Measurements from ENCODE around the gene GCDH. TPM values are rescaled to one million over a fixed set of nuclear protein-coding genes. Genes with fewer than 3 reads are reported as not detected.

The GCDH gene
- total and polyA plus RNA-seq, 8 donors, result 6.3 to 27.1 (median 15.4) TPM

DNA sequence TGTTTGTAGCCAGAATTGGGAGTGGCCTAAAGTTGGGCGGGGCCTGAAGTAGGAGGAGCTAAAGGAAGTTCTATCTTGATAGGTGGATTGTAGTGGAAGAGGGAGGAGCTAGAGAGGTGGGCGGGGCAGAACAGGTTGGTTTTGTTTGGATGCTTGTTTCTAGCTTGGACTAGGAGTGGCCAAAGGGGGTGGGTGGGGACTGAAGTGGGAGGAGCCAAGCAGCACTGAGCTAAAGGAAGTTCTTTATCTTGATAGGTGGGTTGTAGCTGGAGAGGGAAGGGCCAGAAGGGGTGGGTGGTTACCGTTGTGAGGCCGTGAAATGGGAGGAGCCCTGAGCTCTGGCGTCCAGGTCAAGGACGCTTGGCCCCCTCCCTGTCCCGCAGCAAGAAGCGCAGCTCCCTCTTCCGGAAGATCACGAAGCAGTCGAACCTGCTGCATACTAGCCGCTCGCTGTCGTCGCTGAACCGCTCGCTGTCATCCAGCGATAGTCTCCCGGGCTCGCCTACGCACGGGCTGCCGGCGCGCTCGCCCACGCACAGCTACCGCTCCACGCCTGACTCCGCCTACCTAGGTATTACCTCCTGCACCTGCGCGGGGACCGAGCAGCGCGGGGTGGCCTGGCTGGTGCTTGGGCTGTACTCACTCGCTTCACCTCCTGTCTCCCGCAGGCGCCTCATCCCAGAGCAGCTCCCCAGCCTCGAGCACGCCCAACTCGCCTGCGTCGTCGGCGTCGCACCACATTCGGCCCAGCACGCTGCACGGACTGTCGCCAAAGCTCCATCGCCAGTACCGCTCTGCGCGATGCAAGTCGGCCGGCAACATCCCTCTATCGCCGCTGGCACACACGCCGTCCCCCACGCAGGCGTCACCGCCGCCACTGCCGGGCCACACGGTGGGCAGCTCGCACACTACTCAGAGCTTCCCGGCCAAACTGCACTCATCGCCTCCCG is 17.7 kb upstream of the GCDH start:
- ATAC-seq (peak; percentile 62 to 88 (median 80)), FAIRE-seq (no peak), DNase-seq (peak in 4 of 6 donors; percentile 51 to 79 (median 66))
- intact Hi-C loops (cut with DNase I), result no loop called here
- Histone ChIP-seq H3K27me3 (no peaks in the 10 kb centered on the region), H3K36me3 (peaks cover 0 to 5% (median 0%) of the 10 kb centered on the region in 3 donors), H3K4me3 (peak overlapping the region in 1 of 4 donors; percentile 32), H3K4me1 (no peaks in the 10 kb centered on the region), H3K27ac (no peak overlapping the region), H3K9me3 (no peaks in the 10 kb centered on the region)
- WGBS, 2 donors, result 41 to 61% methylated on average over 69 to 70 of the region's 70 CpGs
- TF ChIP-seq, protein P1, sequence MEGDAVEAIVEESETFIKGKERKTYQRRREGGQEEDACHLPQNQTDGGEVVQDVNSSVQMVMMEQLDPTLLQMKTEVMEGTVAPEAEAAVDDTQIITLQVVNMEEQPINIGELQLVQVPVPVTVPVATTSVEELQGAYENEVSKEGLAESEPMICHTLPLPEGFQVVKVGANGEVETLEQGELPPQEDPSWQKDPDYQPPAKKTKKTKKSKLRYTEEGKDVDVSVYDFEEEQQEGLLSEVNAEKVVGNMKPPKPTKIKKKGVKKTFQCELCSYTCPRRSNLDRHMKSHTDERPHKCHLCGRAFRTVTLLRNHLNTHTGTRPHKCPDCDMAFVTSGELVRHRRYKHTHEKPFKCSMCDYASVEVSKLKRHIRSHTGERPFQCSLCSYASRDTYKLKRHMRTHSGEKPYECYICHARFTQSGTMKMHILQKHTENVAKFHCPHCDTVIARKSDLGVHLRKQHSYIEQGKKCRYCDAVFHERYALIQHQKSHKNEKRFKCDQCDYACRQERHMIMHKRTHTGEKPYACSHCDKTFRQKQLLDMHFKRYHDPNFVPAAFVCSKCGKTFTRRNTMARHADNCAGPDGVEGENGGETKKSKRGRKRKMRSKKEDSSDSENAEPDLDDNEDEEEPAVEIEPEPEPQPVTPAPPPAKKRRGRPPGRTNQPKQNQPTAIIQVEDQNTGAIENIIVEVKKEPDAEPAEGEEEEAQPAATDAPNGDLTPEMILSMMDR (IDR thresholded peaks at IDR 0.05), result no peak

DNA sequence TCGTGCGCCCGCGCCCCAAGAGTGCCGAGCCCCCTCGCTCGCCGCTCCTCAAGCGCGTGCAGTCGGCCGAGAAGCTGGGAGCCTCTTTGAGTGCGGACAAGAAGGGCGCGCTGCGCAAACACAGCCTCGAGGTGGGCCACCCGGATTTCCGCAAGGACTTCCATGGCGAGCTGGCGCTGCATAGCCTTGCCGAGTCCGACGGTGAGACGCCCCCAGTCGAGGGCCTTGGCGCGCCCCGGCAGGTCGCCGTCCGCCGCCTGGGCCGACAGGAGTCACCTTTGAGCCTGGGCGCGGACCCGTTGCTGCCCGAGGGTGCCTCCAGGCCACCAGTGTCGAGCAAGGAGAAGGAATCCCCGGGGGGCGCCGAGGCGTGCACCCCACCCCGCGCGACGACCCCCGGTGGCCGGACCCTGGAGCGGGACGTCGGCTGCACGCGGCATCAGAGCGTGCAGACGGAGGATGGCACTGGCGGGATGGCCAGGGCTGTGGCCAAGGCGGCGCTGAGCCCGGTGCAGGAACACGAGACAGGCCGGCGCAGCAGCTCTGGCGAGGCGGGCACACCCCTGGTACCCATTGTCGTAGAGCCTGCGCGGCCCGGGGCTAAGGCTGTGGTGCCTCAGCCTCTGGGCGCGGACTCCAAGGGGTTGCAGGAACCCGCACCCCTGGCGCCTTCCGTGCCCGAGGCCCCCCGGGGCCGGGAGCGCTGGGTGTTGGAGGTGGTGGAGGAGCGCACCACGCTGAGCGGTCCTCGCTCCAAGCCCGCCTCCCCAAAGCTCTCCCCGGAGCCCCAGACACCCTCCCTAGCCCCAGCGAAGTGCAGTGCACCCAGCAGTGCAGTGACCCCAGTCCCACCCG is 16.8 kb upstream of the GCDH start:
- peaks cover 0 to 8% (median 0%) of the 10 kb centered on the region in 3 donors for H3K36me3 ChIP-seq

DNA sequence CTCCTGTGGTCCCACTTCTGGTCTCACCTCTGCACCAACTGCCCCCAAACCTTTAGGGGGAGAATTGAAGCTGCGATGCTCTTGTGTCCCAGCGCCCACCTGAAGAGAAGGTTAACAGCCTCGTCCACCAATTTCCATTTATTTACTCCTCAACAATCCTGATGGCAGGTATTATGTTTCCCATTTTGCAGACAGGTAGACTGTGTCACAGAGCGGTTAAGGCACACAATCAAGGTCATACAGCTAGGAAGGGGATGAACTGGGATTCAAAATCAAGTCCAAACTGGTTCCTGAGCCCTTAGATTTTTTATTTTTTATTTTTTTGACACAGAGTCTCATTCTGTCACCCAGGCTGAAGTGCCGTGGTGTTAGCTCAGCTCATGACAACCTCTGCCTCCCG is 15.9 kb upstream of the GCDH start:
- Histone ChIP-seq H3K27me3 (no peaks in the 10 kb centered on the region), H3K4me1 (no peaks in the 10 kb centered on the region), H3K4me3 (no peak overlapping the region), H3K36me3 (peaks cover 0 to 8% (median 0%) of the 10 kb centered on the region in 3 donors), H3K27ac (no peak overlapping the region), H3K9me3 (no peaks in the 10 kb centered on the region)
- ATAC-seq (no peak), DNase-seq (no peak), FAIRE-seq (no peak)
- TF ChIP-seq, protein P1 (IDR thresholded peaks at IDR 0.05), result no peak
- 91 to 94% methylated on average over 6 of the region's 6 CpGs for WGBS, 2 donors
- intact Hi-C loops (cut with DNase I), result no loop called here

More for the DNA sequence above, 16.8 kb upstream of the GCDH start:
- no peaks in the 10 kb centered on the region for H3K4me1 ChIP-seq
- H3K27me3 ChIP-seq, result no peaks in the 10 kb centered on the region
- no peaks in the 10 kb centered on the region for H3K9me3 ChIP-seq
- DNase-seq, result no peak
- no peak for ATAC-seq
- FAIRE-seq, result no peak
- WGBS, 2 donors, result 77 to 90% methylated on average over 81 to 86 of the region's 86 CpGs
- TF ChIP-seq, protein P1 (IDR thresholded peaks at IDR 0.05), result no peak
- H3K4me3 ChIP-seq, result peak overlapping the region in 1 of 4 donors; percentile 32
- intact Hi-C loops (cut with DNase I), result no loop called here
- H3K27ac ChIP-seq, result no peak overlapping the region

DNA sequence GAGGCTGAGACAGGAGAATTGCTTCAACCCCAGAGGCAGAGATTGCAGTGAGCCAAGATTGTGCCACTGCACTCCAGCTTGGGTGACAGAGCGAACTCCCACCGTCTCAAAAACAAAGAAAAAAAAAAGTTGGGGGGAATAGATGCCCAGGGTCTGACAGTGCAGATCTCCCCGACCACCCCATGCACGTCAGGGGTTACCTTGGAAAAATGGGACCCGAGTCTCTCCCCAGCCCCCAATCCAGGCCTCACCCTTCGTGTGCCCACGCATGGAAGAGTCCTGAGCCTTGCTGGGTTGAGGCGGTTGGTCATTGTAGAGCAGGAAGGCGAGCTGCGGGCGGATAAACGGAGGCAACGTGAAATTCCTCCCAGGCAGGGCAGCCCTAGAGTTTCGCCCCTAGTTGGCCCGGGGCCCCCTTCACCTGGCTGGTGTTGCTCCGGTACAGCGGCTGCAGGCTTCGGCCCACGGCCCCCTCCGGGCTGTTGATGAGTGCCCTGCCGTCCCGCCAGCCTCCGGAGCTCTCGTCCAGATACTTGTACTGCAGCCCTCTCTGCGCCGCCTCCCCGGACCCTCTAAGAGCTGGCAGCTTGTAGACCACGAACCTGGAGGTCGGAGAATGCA is 10.3 kb upstream of the GCDH start:
- FAIRE-seq, result no peak
- TF ChIP-seq, protein P1 (IDR thresholded peaks at IDR 0.05), result no peak
- peak; percentile 32 to 45 (median 36) for ATAC-seq
- peak overlapping the region; percentile 51 to 74 (median 60) for H3K4me3 ChIP-seq
- peak in 5 of 6 donors; percentile 41 to 82 (median 55) for DNase-seq
- no peaks in the 10 kb centered on the region for H3K4me1 ChIP-seq
- intact Hi-C loops (cut with DNase I), result no loop called here
- no peaks in the 10 kb centered on the region for H3K9me3 ChIP-seq
- H3K27ac ChIP-seq, result peak overlapping the region; percentile 85 to 94 (median 88)
- H3K36me3 ChIP-seq, result peaks cover 0 to 8% (median 0%) of the 10 kb centered on the region in 3 donors
- no peaks in the 10 kb centered on the region for H3K27me3 ChIP-seq
- 6 to 9% methylated on average over 29 of the region's 29 CpGs for WGBS, 2 donors
